ENCODE data around the gene RPL13A. TPM values are rescaled to one million over a fixed set of nuclear protein-coding genes. Genes with fewer than 3 reads are reported as not detected.

Gene RPL13A
- total and polyA plus RNA-seq, 9 of the 15 experiments (the other 6 are each of a cell fraction or from before 2014, with no cell fraction given): 1,744 to 5,482 (median 2,949) TPM

- no peak for TF ChIP-seq ETV1 (tag; conservative IDR thresholded peaks at IDR 0.05; ENCODE audit: low read depth)
- no peak for TF ChIP-seq RBM15 (IDR thresholded peaks at IDR 0.05; ENCODE audit: insufficient read depth, low read length)
- 0 out of 4 replicates have a peak, but pooled peaks of 1 of the 2 experiments have one; percentile 12 for TF ChIP-seq FOXK2 (conservative IDR thresholded peaks at IDR 0.05 in 1 of 2, IDR thresholded peaks at IDR 0.05 in 1 of 2; ENCODE audit: low read depth in 2 of 2)
- TF ChIP-seq PTBP1 (IDR thresholded peaks at IDR 0.05; ENCODE audit: low read depth, low read length): no peak
- peak; percentile 40; the same call in 1 of the 2 replicates for TF ChIP-seq CREM (IDR thresholded peaks at IDR 0.05; ENCODE audit: low read depth)
- TF ChIP-seq MYC (IDR thresholded peaks at IDR 0.05; ENCODE audit: low read depth, low read length): peak; percentile 90
- no peak for TF ChIP-seq MYC (CRISPR knock-in tag; IDR thresholded peaks at IDR 0.05; ENCODE audit: borderline replicate concordance, low read depth)
- peak; percentile 16; the same call in 1 of the 2 replicates for TF ChIP-seq TOE1 (IDR thresholded peaks at IDR 0.05; ENCODE audit: borderline replicate concordance)
- no peak for TF ChIP-seq TOE1 (CRISPR knock-in tag; IDR thresholded peaks at IDR 0.05; ENCODE audit: borderline replicate concordance, low read depth)
- TF ChIP-seq CREBBP (IDR thresholded peaks at IDR 0.05; ENCODE audit: low read depth, low read length): no peak
- TF ChIP-seq XRCC5 (IDR thresholded peaks at IDR 0.05; ENCODE audit: low read depth, low read length): no peak
- TF ChIP-seq, protein P1, sequence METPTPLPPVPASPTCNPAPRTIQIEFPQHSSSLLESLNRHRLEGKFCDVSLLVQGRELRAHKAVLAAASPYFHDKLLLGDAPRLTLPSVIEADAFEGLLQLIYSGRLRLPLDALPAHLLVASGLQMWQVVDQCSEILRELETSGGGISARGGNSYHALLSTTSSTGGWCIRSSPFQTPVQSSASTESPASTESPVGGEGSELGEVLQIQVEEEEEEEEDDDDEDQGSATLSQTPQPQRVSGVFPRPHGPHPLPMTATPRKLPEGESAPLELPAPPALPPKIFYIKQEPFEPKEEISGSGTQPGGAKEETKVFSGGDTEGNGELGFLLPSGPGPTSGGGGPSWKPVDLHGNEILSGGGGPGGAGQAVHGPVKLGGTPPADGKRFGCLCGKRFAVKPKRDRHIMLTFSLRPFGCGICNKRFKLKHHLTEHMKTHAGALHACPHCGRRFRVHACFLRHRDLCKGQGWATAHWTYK (CRISPR knock-in tag; IDR thresholded peaks at IDR 0.05): 0 out of 2 replicates have a peak, but pooled peaks have one; percentile 19
- no peak for TF ChIP-seq ZNF507 (tag; conservative IDR thresholded peaks at IDR 0.05)
- peak; percentile 88 for TF ChIP-seq RBM39 (optimal IDR thresholded peaks at IDR 0.05; ENCODE audit: low read depth, low read length)
- TF ChIP-seq SP1 (CRISPR knock-in tag; IDR thresholded peaks at IDR 0.05): no peak; the same call in none of the 2 replicates
- TF ChIP-seq L3MBTL2 (IDR thresholded peaks at IDR 0.05): peak; percentile 50; the same call in 1 of the 2 replicates
- TF ChIP-seq PRPF4 (IDR thresholded peaks at IDR 0.05; ENCODE audit: insufficient read depth, low read depth, low read length, poor library complexity, severe bottlenecking): no peak
- no peak for TF ChIP-seq SOX6 (IDR thresholded peaks at IDR 0.05)
- TF ChIP-seq ZNF778 (CRISPR knock-in tag; IDR thresholded peaks at IDR 0.05): no peak
- TF ChIP-seq RBFOX2 (IDR thresholded peaks at IDR 0.05; ENCODE audit: low read depth, low read length): peak; percentile 77
- no peak for TF ChIP-seq ATF1 (CRISPR knock-in tag; IDR thresholded peaks at IDR 0.05)
- TF ChIP-seq ATF1 (tag; IDR thresholded peaks at IDR 0.05): 0 out of 2 replicates have a peak, but pooled peaks have one; percentile 27
- 0 out of 2 replicates have a peak, but pooled peaks have one; percentile 31 for TF ChIP-seq HNRNPUL1 (IDR thresholded peaks at IDR 0.05; ENCODE audit: low read length)
- no peak for TF ChIP-seq NR2F6 (CRISPR knock-in tag; IDR thresholded peaks at IDR 0.05)
- TF ChIP-seq, protein P2, sequence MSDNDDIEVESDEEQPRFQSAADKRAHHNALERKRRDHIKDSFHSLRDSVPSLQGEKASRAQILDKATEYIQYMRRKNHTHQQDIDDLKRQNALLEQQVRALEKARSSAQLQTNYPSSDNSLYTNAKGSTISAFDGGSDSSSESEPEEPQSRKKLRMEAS (CRISPR knock-in tag; IDR thresholded peaks at IDR 0.05): 0 out of 2 replicates have a peak, but pooled peaks have one; percentile 29
- TF ChIP-seq CREB1 (IDR thresholded peaks at IDR 0.05): no peak
- TF ChIP-seq CREB1 (CRISPR knock-in tag; IDR thresholded peaks at IDR 0.05): peak; percentile 56
- peak; percentile 47 to 84 (median 66) for TF ChIP-seq YY1 (IDR thresholded peaks at IDR 0.05; ENCODE audit: borderline replicate concordance in 1 of 3, control insufficient read depth in 1 of 3, extremely low read depth in 1 of 3, insufficient read depth in 3 of 3, insufficient read length in 1 of 3, insufficient replicate concordance in 2 of 3, low read depth in 1 of 3, low read length in 2 of 3)
- TF ChIP-seq SIRT6 (IDR thresholded peaks at IDR 0.05; ENCODE audit: low read depth, low read length): peak; percentile 22
These were observed 2.3 kb downstream of the RPL13A start (continued) for GRCh38 chr19:49489601-49490167.
